Measurements from ENCODE around the gene TWNK. TPM values are rescaled to one million over a fixed set of nuclear protein-coding genes. Genes with fewer than 3 reads are reported as not detected.

TWNK gene
- total RNA-seq, 1 donor = 4.8 TPM

- no peak for DNase-seq (ENCODE audit: low read depth)
- H3K4me3 ChIP-seq (ENCODE audit: low read depth, low read length) = no peak overlapping the region
- TF ChIP-seq CTCF (IDR thresholded peaks at IDR 0.05; ENCODE audit: insufficient read depth, low read length) = no peak
Observed at GRCh38 chr10:101016814-101017213, 29.5 kb downstream of the TWNK start.

- DNase-seq (ENCODE audit: low read depth) = no peak
- no peak overlapping the region for H3K4me3 ChIP-seq (ENCODE audit: low read depth, low read length)
- no peak for TF ChIP-seq CTCF (IDR thresholded peaks at IDR 0.05; ENCODE audit: insufficient read depth, low read length)
Observed at GRCh38 chr10:101018118-101018599, 30.8 kb downstream of the TWNK start.

- H3K4me3 ChIP-seq (ENCODE audit: low read depth, low read length) = no peak overlapping the region
- peak; percentile 74 for DNase-seq (ENCODE audit: low read depth)
- TF ChIP-seq CTCF (IDR thresholded peaks at IDR 0.05; ENCODE audit: insufficient read depth, low read length) = peak; percentile 81
Observed at GRCh38 chr10:101018600-101019439, 31.5 kb downstream of the TWNK start.

GRCh38 chr10:101019440-101019703 is 32.0 kb downstream of the TWNK start:
- TF ChIP-seq CTCF (IDR thresholded peaks at IDR 0.05; ENCODE audit: insufficient read depth, low read length) = no peak
- H3K4me3 ChIP-seq (ENCODE audit: low read depth, low read length) = no peak overlapping the region
- DNase-seq (ENCODE audit: low read depth) = no peak

GRCh38 chr10:101020427-101021075 is 33.2 kb downstream of the TWNK start:
- no peak for TF ChIP-seq CTCF (IDR thresholded peaks at IDR 0.05; ENCODE audit: insufficient read depth, low read length)
- no peak for DNase-seq (ENCODE audit: low read depth)
- no peak overlapping the region for H3K4me3 ChIP-seq (ENCODE audit: low read depth, low read length)

GRCh38 chr10:101021239-101021638 is 33.9 kb downstream of the TWNK start:
- TF ChIP-seq CTCF (IDR thresholded peaks at IDR 0.05; ENCODE audit: insufficient read depth, low read length) = no peak

More at GRCh38 chr10:101021239-101021638, 33.9 kb downstream of the TWNK start:
- no peak overlapping the region for H3K4me3 ChIP-seq (ENCODE audit: low read depth, low read length)
- DNase-seq (ENCODE audit: low read depth) = no peak
